GM12878 (cell line): ENCODE results near the gene ID3. TPM values are rescaled to one million over a fixed set of nuclear protein-coding genes. Genes with fewer than 3 reads are reported as not detected.

Experiments used
- ATAC-seq: fragments of 200-7000 bp; cut with Tn5 transposase; 3 replicates; pipeline ENCODE4 v1.9.1; 2020; ENCODE audit warnings: mild to moderate bottlenecking, moderate library complexity
- BruUV-seq: library from RNA; stranded (reverse); fragments of 400-500 nt; replicated peaks from 2 replicates; lab custom pipeline; 2021; lab: Mats Ljungman, UMichigan
- CTCF ChIA-PET: fragments of 300-600 bp; sonication (Branson Sonifier 250); formaldehyde crosslinking; extraction: SDS; loops from one replicate; lab custom pipeline; 2021; ENCODE audit warnings: inconsistent platforms; lab: Yijun Ruan, JAX
- POLR2A ChIA-PET: fragments of 350-600 bp; formaldehyde crosslinking; extraction: SDS; loops from one replicate; lab custom pipeline; 2021; ENCODE audit warnings: inconsistent platforms; lab: Charles Lee
- RAD21 ChIA-PET: fragments of 300-600 bp; sonication (Branson Sonifier 250); formaldehyde crosslinking; loops from one replicate; lab custom pipeline; 2023; ENCODE audit warnings: antibody characterized with exemption; ENCODE audit not compliant: unreplicated experiment; lab: Charles Lee
- SMC1A ChIA-PET: fragments of 300-600 bp; sonication (Branson Sonifier 250); formaldehyde crosslinking; loops from one replicate; lab custom pipeline; 2023; ENCODE audit not compliant: unreplicated experiment, uncharacterized antibody; lab: Charles Lee
- DNase-seq: peaks from one replicate; pipeline ENCODE4 v3.0.0-alpha.2; 2011; ENCODE audit warnings: low read depth, low spot score
- FAIRE-seq: peaks from 3 replicates; lab custom pipeline; 2011; peaks lifted over from hg19 to GRCh38; lab: Jason Lieb, UNC
- H2AFZ ChIP-seq: 2 replicates; pipeline ENCODE4 v1.6.0; 2011; ENCODE audit warnings: low read depth, low read length, control low read depth; ENCODE audit not compliant: control insufficient read depth
- H3K27ac ChIP-seq: 2 replicates; pipeline ENCODE4 v1.5.1; 2011; ENCODE audit warnings: control low read depth; ENCODE audit not compliant: control insufficient read depth, insufficient read depth
- H3K27me3 ChIP-seq, 2 experiments: replicated peaks in 1 of 2; 2 replicates each; pipeline versions ENCODE4 v1.6.0 to v1.6.1; 2011; ENCODE audit warnings: low read length in 1 of 2; ENCODE audit not compliant: control insufficient read depth in 2 of 2, insufficient read depth in 2 of 2
- H3K36me3 ChIP-seq, 2 experiments: 2 replicates each; pipeline ENCODE4 v1.5.1; 2011; ENCODE audit warnings: low read length in 1 of 2; ENCODE audit not compliant: control insufficient read depth in 2 of 2, insufficient read depth in 2 of 2
- H3K4me1 ChIP-seq: 2 replicates; pipeline ENCODE4 v1.6.1; 2011; ENCODE audit warnings: mild to moderate bottlenecking, low read length, moderate library complexity, mixed read lengths; ENCODE audit not compliant: control insufficient read depth, insufficient read depth
- H3K4me2 ChIP-seq: 2 replicates; pipeline ENCODE4 v1.6.0; 2011; ENCODE audit warnings: control low read depth; ENCODE audit not compliant: control insufficient read depth, insufficient read depth
- H3K4me3 ChIP-seq: fragments of 200-600 bp; sonication (generic); 2 replicates; pipeline ENCODE4 v1.5.1; 2016
- H3K79me2 ChIP-seq: 2 replicates; pipeline ENCODE4 v1.6.0; 2011; ENCODE audit warnings: low read length; ENCODE audit not compliant: control insufficient read depth, insufficient read depth
- H3K9ac ChIP-seq: 2 replicates; pipeline ENCODE4 v1.8.0; 2011; ENCODE audit warnings: low read length, control low read depth, mixed read lengths; ENCODE audit not compliant: control insufficient read depth, insufficient read depth
- H3K9me3 ChIP-seq: replicated peaks from 3 replicates; pipeline ENCODE4 v1.5.1; 2011; ENCODE audit warnings: mild to moderate bottlenecking, low read length; ENCODE audit not compliant: control insufficient read depth, insufficient read depth
- H4K20me1 ChIP-seq: 2 replicates; pipeline ENCODE4 v1.6.0; 2011; ENCODE audit not compliant: control insufficient read depth, insufficient read depth
- KAT2A ChIP-seq: conservative IDR thresholded peaks from 2 replicates; pipeline ENCODE4 v1.6.1; 2011; ENCODE audit warnings: low read depth, low read length; ENCODE audit not compliant: control insufficient read depth
- MXI1 ChIP-seq: fragments of 150-350 bp; IDR thresholded peaks from 2 replicates; pipeline ENCODE4 v1.6.1; 2011; ENCODE audit warnings: low read depth, mild to moderate bottlenecking, inconsistent platforms, low read length, improper control_type of control experiment
- SIX5 ChIP-seq: IDR thresholded peaks from 2 replicates; pipeline ENCODE4 v1.6.1; 2011; ENCODE audit warnings: mild to moderate bottlenecking, low read depth, low read length, moderate library complexity; ENCODE audit not compliant: severe bottlenecking
- SMAD5 ChIP-seq: IDR thresholded peaks from 2 replicates; pipeline ENCODE4 v1.6.1; 2016; ENCODE audit warnings: antibody characterized with exemption, low read depth
- ZZZ3 ChIP-seq: IDR thresholded peaks from 2 replicates; pipeline ENCODE4 v1.6.1; 2011; ENCODE audit warnings: low read depth; ENCODE audit not compliant: control insufficient read depth, insufficient read length
- WGBS: methylation state at CpG from one replicate; pipeline ENCODE4 v1.1.6; 2016; ENCODE audit warnings: low lambda C conversion rate; ENCODE audit not compliant: insufficient replicate concordance, insufficient coverage; ENCODE audit errors: missing lambda C conversion rate; 5-methylcytosine and 5-hydroxymethylcytosine counted together
- in situ Hi-C: fragments of 300-500 bp; cut with MboI; formaldehyde crosslinking; loops from 9 replicates; pipeline ENCODE4 v1.14.3; 2018; ENCODE audit warnings: mixed read lengths
- intact Hi-C: fragments of 100-400 bp; cut with micrococcal nuclease; formaldehyde crosslinking; loops from one replicate; pipeline ENCODE4 v1.14.2; 2022; ENCODE audit not compliant: unreplicated experiment
- polyA plus RNA-seq, 11 experiments: library from polyadenylated mRNA; depleted of rRNA in 4 of 11; unstranded in 6 of 11; stranded (reverse) in 5 of 11; fragments of >200 nt; fragmentation: Nextera tagmentation in 4 of 11; fragmentation: Illumina TruSeq in 1 of 11; extraction: Ambion mirVana in 4 of 11; extraction: Trizol in 1 of 11; gene quantifications; 1 replicate in 1 of 11; 2 replicates in 10 of 11; pipeline versions ENCODE4 v1.2.1 to v1.2.3, GENCODE V29; 2011 to 2016; ENCODE audit warnings: inconsistent platforms in 2 of 11, missing spikeins in 2 of 11, low read depth in 1 of 11
- total RNA-seq, 4 experiments: library from RNA; depleted of rRNA in 3 of 4; stranded (reverse); fragments of >200 nt in 3 of 4; fragmentation: Illumina TruSeq in 1 of 4; extraction: Trizol in 1 of 4; gene quantifications; 2 replicates each; pipeline versions ENCODE4 v1.2.1 to v1.2.3, GENCODE V29; 2013 to 2021
- TF ChIP-seq, protein P1 (sequence below): fragments of 450-650 bp; IDR thresholded peaks from 2 replicates; pipeline ENCODE4 v1.6.1; 2014; ENCODE audit warnings: mild to moderate bottlenecking

ID3 gene
- total and polyA plus RNA-seq, 10 of the 15 experiments (the other 5 are each of a cell fraction or from before 2014, with no cell fraction given), result 42.7 to 475 (median 207) TPM

DNA sequence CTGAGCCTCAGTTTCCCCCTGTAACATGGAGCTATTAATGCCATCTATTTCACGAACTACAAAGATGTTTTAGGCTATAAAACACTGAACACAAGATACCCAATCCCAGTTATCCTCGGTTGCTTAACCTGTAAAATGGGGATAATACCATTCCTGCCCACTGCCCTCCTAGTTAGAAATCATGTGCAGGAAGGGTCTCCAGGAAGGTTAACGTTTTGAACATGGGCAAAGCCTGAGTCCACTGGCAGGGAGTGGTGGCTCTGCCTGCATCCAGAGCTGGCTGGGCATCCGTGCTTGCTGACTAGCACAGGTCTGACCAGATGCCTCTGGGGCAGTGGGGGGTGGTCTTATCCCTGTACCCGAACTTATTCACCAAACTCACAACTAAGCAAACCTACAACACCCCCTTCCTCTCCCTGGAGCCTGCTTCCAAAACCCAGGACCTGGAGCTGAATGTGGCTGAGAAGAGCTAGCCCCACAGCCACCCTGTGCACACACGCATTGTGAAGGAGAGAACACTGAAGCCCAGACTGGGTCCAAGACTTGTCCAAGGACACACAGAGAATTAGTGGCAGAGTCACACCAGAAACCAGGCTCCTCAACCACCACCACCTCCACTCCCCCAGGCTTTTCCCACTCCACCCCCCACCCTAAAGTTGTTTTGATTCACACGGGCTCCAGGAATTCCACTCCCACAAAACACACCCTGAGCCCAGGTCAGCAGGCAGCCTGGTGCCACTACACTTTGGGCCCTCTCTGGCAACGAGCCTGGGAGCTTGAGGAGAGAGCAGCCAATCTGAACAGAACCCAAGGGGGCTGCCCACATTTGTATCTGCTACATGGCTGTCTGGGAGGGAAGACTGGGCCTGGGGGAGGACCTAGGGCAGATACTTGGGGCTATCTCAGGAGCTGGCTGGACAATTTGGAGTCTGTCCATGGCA is 29.9 kb downstream of the ID3 start:
- peak overlapping the region; percentile 89 for H3K27ac ChIP-seq
- H3K27me3 ChIP-seq, result no peaks in the 10 kb centered on the region
- ChIA-PET CTCF (interaction anchor here (0.7 to 28.3 kb wide), 14 partner anchors 10 to 287 kb away, joined by 3 to 784 read pairs (median 4); no protein-coding TSS in a partner anchor), SMC1A (interaction anchor here (0.9 to 14.8 kb wide), 10 partner anchors 9 to 108 kb away, joined by 3 to 201 read pairs (median 6); no protein-coding TSS in a partner anchor), POLR2A (interaction anchor here (0.5 to 3.0 kb wide), 15 partner anchors 7 to 406 kb away, joined by 3 to 30 read pairs (median 4); partner anchors contain the start of gene ID3), RAD21 (interaction anchor here (0.6 to 11.3 kb wide), 14 partner anchors 8 to 215 kb away, joined by 3 to 153 read pairs (median 5); partner anchors contain the start of gene HNRNPR)
- H3K9me3 ChIP-seq, result no peaks in the 10 kb centered on the region
- peaks cover 61% of the 10 kb centered on the region for H3K79me2 ChIP-seq
- no peaks in the 10 kb centered on the region; a peak in 2 of 4 replicates for H3K36me3 ChIP-seq
- peak overlapping the region; percentile 91 for H3K9ac ChIP-seq
- H4K20me1 ChIP-seq, result no peaks in the 10 kb centered on the region
- WGBS, result 33% methylated on average over 8 of the region's 8 CpGs
- ATAC-seq (peak; percentile 1; the same call in 2 of the 3 replicates), DNase-seq (no peak), FAIRE-seq (no peak)
- peak overlapping the region; percentile 91 for H3K4me2 ChIP-seq
- H2AFZ ChIP-seq, result no peak overlapping the region
- H3K4me1 ChIP-seq, result peaks cover 79% of the 10 kb centered on the region
- no TSS peak for BruUV-seq
- TF ChIP-seq KAT2A, result no peak
- TF ChIP-seq SMAD5, result no peak
- no peak for TF ChIP-seq ZZZ3
- no peak for TF ChIP-seq MXI1
- TF ChIP-seq, protein P1, sequence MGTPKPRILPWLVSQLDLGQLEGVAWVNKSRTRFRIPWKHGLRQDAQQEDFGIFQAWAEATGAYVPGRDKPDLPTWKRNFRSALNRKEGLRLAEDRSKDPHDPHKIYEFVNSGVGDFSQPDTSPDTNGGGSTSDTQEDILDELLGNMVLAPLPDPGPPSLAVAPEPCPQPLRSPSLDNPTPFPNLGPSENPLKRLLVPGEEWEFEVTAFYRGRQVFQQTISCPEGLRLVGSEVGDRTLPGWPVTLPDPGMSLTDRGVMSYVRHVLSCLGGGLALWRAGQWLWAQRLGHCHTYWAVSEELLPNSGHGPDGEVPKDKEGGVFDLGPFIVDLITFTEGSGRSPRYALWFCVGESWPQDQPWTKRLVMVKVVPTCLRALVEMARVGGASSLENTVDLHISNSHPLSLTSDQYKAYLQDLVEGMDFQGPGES, result no peak
- no peak for TF ChIP-seq SIX5
- in situ Hi-C loops, result loop anchor here (5.0 kb wide), 1 partner anchor 32 kb away; no protein-coding TSS in a partner anchor
- H3K4me3 ChIP-seq, result peak overlapping the region; percentile 85
- intact Hi-C loops, result loop anchor here (5.0 kb wide), 1 partner anchor 187 kb away; the partner anchor contains the start of gene HNRNPR
